Right lung (tissue), 5 donors: ENCODE results near the gene CERK. TPM values are rescaled to one million over a fixed set of nuclear protein-coding genes. Genes with fewer than 3 reads are reported as not detected.

Experiments
- DNase-seq, 2 donors: peaks; one replicate each; pipeline ENCODE4 v3.0.0-alpha.2; 2013
- polyA plus RNA-seq, 5 donors: library from polyadenylated mRNA; unstranded; fragments of 120-200 nt; gene quantifications; one replicate each; pipeline versions ENCODE4 v1.2.1 to v1.2.3, GENCODE V29; 2013; ENCODE audit warnings: inconsistent platforms in 1 of 5, low replicate concordance in 1 of 5; ENCODE audit not compliant: insufficient read length in 5 of 5, insufficient read depth in 1 of 5

CERK gene
- polyA plus RNA-seq, 5 donors: 37.3 to 41.6 (median 40.1) TPM

GRCh38 chr22:46678785-46679700 lies 59.0 kb downstream of the CERK start:
- DNase-seq: no peak

DNA sequence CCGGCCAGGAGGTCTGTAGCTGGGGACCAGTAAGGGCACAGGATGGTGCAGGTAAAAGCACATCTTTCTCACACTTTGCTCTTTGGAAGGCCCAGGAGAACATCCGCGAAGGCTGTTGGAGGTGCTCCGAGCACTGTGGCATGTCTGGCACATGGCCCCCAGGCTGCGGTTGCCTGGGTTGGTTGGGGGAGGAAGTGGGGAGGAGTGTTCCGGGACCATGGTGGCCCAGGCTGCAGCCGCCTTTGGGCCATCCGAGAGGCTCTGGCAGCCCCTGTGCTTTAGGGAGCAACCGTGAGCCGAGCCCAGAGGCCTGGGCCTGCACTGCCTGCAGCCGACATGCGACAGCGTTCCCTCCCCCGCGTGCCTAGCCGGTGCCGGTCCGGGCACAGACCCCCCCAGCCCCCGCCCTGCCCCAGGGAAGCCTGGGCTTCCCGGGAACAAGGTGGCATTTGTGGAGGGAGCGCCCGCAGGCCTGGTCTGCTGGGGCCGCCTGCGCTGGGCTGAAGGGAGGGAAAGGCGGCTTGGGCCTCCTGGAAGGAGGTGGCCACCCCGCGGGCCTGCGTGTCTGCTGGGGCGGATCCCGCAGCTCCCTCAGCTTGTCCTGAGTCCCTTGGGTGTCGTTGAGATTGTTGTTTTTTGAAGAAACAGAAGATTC lies 59.9 kb downstream of the CERK start:
- no peak for DNase-seq

GRCh38 chr22:46677323-46678002 lies 60.6 kb downstream of the CERK start:
- no peak for DNase-seq

DNA sequence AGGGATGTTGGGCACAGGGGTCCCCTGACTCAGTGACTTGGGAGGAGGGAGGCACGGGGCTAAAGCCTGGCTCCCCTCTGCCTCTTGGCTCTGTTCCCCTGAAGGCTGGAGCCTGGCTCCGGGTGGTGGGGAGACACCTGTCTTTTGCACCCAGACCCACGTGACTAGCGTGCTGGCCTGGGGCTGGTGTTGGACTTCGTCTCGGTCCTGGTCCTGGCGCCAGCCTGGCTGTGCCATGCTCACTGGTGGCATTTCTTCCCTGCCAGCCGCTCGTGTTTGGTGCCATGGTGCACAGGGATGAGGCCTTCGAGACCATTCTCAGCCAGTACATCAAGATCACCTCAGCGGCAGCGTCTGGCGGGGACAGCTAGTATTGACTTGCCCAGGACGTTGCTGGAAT lies 61.2 kb downstream of the CERK start:
- DNase-seq: no peak

- DNase-seq: no peak
Observed at GRCh38 chr22:46676479-46676878, 61.6 kb downstream of the CERK start.

DNA sequence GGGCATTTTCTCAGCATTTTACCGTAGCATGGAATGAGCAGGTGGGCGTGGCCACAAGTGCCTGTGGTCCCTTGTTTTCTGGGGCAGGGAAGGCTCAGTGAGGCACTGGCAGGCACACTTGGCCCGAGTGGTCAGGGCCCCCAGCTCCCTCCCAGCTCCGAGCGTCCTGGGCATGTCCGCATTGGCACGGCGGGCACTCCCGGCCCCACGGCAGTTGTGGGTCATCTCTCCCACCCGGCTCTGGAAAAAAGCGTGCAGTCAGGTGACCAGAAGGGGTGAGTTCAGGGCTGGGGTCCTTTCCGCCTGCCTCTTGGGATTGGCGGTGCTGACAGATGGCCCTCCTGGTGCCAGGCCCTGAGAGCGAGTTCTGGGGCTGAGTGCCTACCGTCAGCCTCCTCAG lies 62.1 kb downstream of the CERK start:
- no peak for DNase-seq

DNA sequence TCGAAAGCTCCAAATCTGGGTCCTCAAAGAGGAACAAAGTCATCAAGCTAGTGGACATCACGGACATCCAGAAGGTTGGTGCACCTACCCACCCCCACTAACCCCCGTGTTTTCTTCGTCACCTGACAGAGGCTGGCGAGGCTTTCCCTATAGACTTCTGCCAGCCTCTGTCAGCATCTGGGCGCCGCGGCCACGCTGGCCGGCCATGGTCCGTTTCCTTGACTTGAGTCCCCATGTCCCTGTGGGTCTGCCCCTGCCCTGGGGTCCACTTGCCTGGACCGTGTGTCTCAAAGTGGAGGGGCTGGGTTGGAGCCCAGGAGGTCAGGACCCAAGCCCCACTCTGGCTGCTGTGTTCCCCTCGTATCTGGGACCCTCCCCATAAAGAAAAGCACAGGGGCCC lies 62.6 kb downstream of the CERK start:
- DNase-seq: no peak

DNA sequence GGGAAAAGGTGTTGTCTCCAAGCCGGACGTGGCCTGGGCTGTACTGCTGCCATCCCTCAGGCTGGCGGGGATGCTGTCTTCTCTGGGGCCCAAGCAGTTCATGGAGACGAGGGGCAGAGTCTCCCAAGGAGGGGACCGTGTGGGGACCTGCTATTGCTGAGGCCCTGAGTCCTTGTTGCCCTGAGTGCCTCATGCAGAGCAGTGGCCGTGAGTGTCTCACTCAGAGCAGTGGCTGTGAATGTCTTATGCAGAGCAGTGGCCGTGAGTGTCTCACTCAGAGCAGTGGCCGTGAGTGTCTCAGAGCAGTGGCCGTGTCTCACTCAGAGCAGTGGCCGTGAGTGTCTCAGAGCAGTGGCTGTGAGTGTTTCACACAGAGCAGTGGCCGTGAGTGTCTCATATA lies 63.1 kb downstream of the CERK start:
- no peak for DNase-seq

DNA sequence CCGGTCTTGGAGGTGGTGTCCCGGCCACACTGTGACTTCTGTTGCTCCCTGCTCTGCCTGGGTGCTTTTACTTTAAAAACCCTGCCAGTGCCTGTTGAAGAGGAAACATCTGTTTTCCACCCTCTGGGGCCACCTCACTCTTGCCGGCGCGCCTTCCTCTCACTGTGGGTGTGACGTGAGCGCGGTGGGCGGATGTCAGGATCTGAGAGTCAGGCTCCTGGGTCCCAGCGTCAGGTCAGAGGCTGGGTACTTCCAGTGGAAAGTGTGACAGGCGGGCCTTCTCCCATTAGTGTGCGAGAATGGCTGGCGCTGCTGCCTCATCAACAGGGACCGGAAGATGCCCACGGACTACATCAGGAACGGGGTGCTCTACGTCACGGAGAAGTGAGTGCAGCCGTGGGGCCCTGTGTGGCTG lies 63.7 kb downstream of the CERK start:
- peak in 1 of 2 donors; percentile 24 for DNase-seq

- DNase-seq: no peak
Observed at GRCh38 chr22:46673662-46674236, 64.3 kb downstream of the CERK start.

- DNase-seq: no peak
Observed at GRCh38 chr22:46673205-46673604, 64.8 kb downstream of the CERK start.

- no peak for DNase-seq
Observed at GRCh38 chr22:46672731-46673130, 65.3 kb downstream of the CERK start.

DNA sequence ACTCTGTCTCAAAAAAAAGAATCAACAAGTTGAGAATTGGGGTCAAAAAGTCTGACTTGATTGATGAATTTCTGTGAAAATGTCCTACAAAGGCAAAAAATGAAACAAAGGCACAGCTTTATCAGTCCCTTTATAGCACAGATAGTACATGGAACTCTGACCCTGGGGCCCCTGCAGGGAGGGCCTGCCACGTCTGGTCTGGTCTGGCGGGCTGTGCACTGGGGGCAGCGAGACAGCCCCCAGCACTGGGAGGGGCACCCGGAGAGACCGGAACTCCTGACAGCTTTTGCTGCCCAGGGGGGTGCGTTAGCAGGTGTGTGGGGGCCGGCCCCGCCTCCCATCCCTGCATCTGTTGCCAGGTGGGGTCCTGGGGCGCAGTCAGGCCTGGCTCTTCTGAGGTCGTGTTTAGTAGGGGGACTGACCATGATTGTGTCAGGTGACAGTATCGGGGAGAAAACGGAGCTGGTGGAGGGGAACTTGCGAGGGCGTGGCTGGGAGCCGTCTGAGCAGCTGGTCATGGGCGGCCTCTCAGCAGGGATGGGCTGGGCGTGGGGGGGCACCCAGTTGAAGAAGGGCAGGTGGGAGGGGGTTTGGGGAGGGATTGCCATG lies 66.1 kb downstream of the CERK start:
- no peak for DNase-seq

GRCh38 chr22:46669201-46669600 lies 68.9 kb downstream of the CERK start:
- no peak for DNase-seq

DNA sequence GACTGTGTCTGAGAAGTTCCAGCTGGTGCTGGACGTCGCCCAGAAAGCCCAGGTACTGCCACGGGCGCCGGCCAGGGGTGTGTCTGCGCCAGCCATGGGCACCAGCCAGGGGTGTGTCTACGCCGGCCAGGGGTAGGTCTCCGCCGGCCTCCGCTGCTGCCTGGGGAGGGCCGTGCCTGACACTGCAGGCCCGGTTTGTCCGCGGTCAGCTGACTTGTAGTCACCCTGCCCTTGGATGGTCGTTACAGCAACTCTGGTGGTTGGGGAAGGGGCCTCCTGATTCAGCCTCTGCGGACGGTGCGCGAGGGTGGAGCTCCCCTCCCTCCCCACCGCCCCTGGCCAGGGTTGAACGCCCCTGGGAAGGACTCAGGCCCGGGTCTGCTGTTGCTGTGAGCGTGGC lies 69.9 kb downstream of the CERK start:
- DNase-seq: no peak

DNA sequence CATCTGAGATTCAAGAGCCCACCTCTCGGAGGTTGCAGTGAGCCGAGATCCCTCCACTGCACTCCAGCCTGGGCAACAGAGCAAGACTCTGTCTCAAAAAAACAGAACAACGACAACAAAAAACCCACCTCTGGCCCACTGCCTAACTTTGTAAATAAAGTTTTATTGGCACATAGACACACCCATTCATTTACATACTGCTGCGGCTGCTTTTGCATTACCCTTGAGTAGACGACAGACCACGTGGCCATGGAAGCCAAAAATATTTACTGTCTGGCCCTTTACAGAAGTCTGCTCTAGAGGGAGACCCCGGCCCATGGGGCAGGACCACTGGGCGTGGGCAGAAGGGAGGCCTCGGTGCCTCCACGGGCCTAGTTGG lies 70.8 kb downstream of the CERK start:
- DNase-seq: no peak

DNA sequence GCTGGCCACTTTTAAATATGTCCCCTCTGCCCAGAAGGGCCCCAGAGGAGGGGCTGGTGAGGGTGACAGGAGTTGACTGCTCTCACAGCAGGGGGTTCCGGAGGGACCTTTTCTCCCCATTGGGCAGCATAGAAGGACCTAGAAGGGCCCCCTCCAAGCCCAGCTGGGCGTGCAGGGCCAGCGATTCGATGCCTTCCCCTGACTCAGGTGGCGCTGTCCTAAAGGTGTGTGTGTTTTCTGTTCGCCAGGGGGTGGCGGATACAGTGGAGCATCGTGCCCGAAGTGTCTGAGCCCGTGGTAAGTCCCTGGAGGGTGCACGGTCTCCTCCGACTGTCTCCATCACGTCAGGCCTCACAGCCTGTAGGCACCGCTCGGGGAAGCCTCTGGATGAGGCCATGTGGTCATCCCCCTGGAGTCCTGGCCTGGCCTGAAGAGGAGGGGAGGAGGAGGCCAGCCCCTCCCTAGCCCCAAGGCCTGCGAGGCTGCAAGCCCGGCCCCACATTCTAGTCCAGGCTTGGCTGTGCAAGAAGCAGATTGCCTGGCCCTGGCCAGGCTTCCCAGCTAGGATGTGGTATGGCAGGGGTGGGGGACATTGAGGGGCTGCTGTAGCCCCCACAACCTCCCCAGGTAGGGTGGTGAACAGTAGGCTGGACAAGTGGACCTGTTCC lies 71.3 kb downstream of the CERK start:
- no peak for DNase-seq

DNA sequence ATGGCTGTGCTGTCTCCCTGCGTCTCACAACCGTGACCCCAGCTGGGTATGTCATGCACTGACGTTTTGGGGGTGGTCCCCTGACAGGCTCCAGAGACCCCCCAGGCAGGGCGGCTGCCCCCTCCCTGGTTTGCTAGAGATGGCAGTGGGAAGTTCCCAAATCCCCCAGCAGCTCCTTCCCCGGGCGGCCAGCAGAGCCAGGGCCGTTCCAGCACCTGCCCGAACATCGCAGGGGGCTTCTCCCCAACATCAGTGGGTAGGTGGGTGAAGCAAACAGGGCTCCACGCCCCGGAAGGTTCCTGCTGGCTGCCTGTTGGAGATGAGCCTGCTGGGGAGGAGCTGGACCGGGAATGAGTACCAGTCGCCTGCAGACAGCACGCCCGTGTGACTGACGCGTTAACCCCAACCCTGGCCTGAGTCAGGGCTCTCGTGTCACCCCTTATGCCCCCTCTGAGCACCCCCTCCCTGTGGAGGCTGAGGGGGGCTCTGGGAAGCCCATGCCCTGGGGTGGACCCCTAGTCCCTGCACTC lies 72.2 kb downstream of the CERK start:
- no peak for DNase-seq

DNA sequence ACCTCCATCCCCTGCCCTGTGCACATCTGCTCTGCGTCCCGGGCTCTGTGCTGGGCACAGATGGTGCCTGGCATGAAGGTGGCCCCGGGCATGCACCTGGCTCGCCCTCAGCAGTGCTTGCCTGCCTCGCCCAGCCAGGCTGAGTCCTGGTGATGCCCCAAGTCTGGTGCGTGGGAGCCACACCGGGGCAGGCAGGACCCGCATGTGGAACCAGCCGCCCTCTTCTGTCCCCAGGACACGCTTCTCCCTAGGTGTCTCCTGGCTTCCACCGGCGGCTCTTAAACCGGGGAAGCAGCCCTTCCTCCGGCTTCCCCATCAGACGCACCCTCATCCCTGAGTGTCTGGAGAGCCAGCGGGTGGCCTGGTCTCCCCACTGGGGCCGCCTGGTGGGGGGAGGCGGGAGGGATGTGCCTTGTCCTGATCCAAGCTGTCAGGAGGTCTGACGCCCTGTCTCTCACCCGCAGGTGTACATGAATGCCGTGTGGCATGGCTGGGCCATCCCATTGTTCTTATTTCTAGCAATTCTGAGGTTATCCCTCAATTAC lies 72.8 kb downstream of the CERK start:
- DNase-seq: no peak

GRCh38 chr22:46664301-46664855 lies 73.7 kb downstream of the CERK start:
- DNase-seq: no peak
